GM12864 (cell line): ENCODE data around the gene KLRC1.
"Not testable (repeated sequence)": the region's sequence is repeated elsewhere in the genome, so short reads cannot be mapped to it uniquely, and the experiment has no call there.

ENCODE experiments used
- DNase-seq: peaks from one replicate; pipeline ENCODE4 v3.0.0-alpha.2; 2011; ENCODE audit warnings: low read depth
- H3K4me3 ChIP-seq: 2 replicates; pipeline ENCODE4 v1.5.1; 2011; ENCODE audit warnings: mild to moderate bottlenecking, low read depth, low read length, control low read depth
- TF ChIP-seq, protein P1 (sequence below): IDR thresholded peaks from 2 replicates; pipeline ENCODE4 v1.5.1; 2011; ENCODE audit warnings: low read depth, mild to moderate bottlenecking, moderate library complexity, low read length, control low read depth, inconsistent platforms; ENCODE audit errors: missing control alignments

Gene KLRC1

GRCh38 chr12:10400829-10401228 lies 52.3 kb downstream of the KLRC1 start:
- TF ChIP-seq, protein P1, sequence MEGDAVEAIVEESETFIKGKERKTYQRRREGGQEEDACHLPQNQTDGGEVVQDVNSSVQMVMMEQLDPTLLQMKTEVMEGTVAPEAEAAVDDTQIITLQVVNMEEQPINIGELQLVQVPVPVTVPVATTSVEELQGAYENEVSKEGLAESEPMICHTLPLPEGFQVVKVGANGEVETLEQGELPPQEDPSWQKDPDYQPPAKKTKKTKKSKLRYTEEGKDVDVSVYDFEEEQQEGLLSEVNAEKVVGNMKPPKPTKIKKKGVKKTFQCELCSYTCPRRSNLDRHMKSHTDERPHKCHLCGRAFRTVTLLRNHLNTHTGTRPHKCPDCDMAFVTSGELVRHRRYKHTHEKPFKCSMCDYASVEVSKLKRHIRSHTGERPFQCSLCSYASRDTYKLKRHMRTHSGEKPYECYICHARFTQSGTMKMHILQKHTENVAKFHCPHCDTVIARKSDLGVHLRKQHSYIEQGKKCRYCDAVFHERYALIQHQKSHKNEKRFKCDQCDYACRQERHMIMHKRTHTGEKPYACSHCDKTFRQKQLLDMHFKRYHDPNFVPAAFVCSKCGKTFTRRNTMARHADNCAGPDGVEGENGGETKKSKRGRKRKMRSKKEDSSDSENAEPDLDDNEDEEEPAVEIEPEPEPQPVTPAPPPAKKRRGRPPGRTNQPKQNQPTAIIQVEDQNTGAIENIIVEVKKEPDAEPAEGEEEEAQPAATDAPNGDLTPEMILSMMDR: no peak
- no peak for DNase-seq
- H3K4me3 ChIP-seq: no peak overlapping the region

- DNase-seq: no peak
- TF ChIP-seq, protein P1: no peak
- H3K4me3 ChIP-seq: no peak overlapping the region
Observed at GRCh38 chr12:10398168-10398567, 55.0 kb downstream of the KLRC1 start.

- TF ChIP-seq, protein P1: no peak
- no peak overlapping the region for H3K4me3 ChIP-seq
- no peak for DNase-seq
Observed at GRCh38 chr12:10397296-10397695, 55.9 kb downstream of the KLRC1 start.

GRCh38 chr12:10396176-10396575 lies 57.0 kb downstream of the KLRC1 start:
- H3K4me3 ChIP-seq, DNase-seq: not testable (repeated sequence)
